Measurements from ENCODE around the gene RHOT1. TPM values are rescaled to one million over a fixed set of nuclear protein-coding genes. Genes with fewer than 3 reads are reported as not detected.

RHOT1 gene
- total RNA-seq, 1 donor, result 47.0 TPM

GRCh38 chr17:32156656-32157055 lies 14.4 kb downstream of the RHOT1 start:
- Histone ChIP-seq H3K36me3 (ENCODE audit: insufficient read depth, low read length) (peaks cover 6% of the 10 kb centered on the region), H3K4me2 (ENCODE audit: insufficient read depth, low read length) (no peak overlapping the region), H4K20me1 (ENCODE audit: insufficient read depth, low read length) (peaks cover 35% of the 10 kb centered on the region)

DNA sequence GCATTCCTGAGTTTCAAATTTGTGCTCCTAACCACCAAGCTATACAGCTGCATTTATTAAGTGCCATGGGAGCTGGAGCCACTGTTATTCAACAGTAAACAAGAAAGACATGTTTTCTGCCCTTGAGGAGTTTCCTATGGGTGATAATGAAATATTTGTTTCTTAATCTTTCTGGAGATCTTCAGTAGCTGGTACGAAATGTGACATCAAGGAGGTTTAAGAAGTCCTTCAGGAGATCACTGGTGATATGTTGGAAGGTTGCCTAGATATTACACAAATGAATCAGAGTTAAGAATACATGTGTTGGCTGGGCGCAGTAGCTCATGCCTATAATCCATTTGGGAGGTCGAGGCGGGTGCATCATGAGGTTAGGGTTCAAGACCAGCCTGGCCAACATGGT lies 14.9 kb downstream of the RHOT1 start:
- peaks cover 6% of the 10 kb centered on the region for H3K36me3 ChIP-seq (ENCODE audit: insufficient read depth, low read length)
- H3K4me3 ChIP-seq (ENCODE audit: insufficient read depth, low read length), result no peak overlapping the region
- TF ChIP-seq CTCF (IDR thresholded peaks at IDR 0.05; ENCODE audit: extremely low read depth, low read depth, low read length), result no peak
- H3K4me2 ChIP-seq (ENCODE audit: insufficient read depth, low read length), result no peak overlapping the region
- peak overlapping the region; percentile 27 for H3K27ac ChIP-seq (ENCODE audit: low read depth, low read length)
- H3K4me1 ChIP-seq (ENCODE audit: insufficient read depth, low read length), result peaks cover 37% of the 10 kb centered on the region
- no peak overlapping the region for H2AFZ ChIP-seq (ENCODE audit: low read length)
- peaks cover 32% of the 10 kb centered on the region for H4K20me1 ChIP-seq (ENCODE audit: insufficient read depth, low read length)
- H3K27me3 ChIP-seq (ENCODE audit: insufficient read depth, low read length), result no peaks in the 10 kb centered on the region
- H3K79me2 ChIP-seq (ENCODE audit: insufficient read depth, low read length), result peaks cover 51% of the 10 kb centered on the region
- no peaks in the 10 kb centered on the region for H3K9me3 ChIP-seq (ENCODE audit: low read depth, low read length)
- DNase-seq (ENCODE audit: insufficient read length, low spot score, missing footprints), result no peak

More at GRCh38 chr17:32156656-32157055, 14.4 kb downstream of the RHOT1 start:
- Histone ChIP-seq H3K9me3 (ENCODE audit: low read depth, low read length) (no peaks in the 10 kb centered on the region), H3K4me3 (ENCODE audit: insufficient read depth, low read length) (no peak overlapping the region), H3K27ac (ENCODE audit: low read depth, low read length) (peak overlapping the region; percentile 27), H2AFZ (ENCODE audit: low read length) (no peak overlapping the region), H3K4me1 (ENCODE audit: insufficient read depth, low read length) (peaks cover 31% of the 10 kb centered on the region), H3K27me3 (ENCODE audit: insufficient read depth, low read length) (no peaks in the 10 kb centered on the region), H3K79me2 (ENCODE audit: insufficient read depth, low read length) (peaks cover 56% of the 10 kb centered on the region)
- TF ChIP-seq CTCF (IDR thresholded peaks at IDR 0.05; ENCODE audit: extremely low read depth, low read depth, low read length), result no peak
- no peak for DNase-seq (ENCODE audit: insufficient read length, low spot score, missing footprints)

DNA sequence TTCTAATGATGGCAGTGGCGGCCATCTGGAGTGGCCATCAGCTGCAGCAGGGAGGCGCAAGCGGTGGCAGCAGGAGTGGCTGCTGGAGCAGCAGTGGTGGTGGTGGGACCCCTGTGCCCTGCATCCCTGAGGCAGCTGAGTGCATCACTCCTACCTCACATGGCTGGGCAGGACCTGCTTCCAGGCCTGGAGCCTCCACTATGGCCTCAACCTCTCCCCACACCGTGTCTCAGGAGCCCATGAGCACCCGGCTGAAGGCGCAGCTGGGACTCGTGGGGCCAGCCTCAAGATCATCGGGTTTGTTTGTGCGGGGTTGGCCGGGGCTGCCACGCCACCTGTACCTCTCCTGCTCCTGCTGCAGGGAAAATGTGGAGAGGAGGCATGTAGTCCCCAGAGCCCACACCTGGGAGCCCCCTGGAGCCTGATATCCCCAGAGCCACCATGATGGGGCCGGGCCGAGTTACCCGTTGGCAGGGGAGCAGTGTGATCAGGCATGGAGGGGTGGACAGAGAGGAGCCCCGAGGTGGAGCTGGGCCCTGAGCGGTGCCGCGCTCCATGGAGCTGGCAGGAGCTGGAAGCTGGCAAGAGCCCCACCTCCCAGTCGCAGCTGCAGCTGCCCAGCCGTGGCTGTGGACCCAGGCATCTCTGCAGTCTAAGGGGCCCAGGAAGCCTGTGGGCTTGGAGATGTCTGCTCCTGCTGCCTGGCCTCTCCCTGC lies 16.7 kb downstream of the RHOT1 start:
- no peaks in the 10 kb centered on the region for H3K36me3 ChIP-seq (ENCODE audit: insufficient read depth, low read length)
- no peaks in the 10 kb centered on the region for H3K27me3 ChIP-seq (ENCODE audit: insufficient read depth, low read length)
- H3K4me1 ChIP-seq (ENCODE audit: insufficient read depth, low read length), result peaks cover 44% of the 10 kb centered on the region
- H2AFZ ChIP-seq (ENCODE audit: low read length), result no peak overlapping the region
- TF ChIP-seq CTCF (IDR thresholded peaks at IDR 0.05; ENCODE audit: extremely low read depth, low read depth, low read length), result no peak
- no peaks in the 10 kb centered on the region for H3K9me3 ChIP-seq (ENCODE audit: low read depth, low read length)
- H3K4me3 ChIP-seq (ENCODE audit: insufficient read depth, low read length), result no peak overlapping the region
- H4K20me1 ChIP-seq (ENCODE audit: insufficient read depth, low read length), result peaks cover 32% of the 10 kb centered on the region
- H3K79me2 ChIP-seq (ENCODE audit: insufficient read depth, low read length), result peaks cover 41% of the 10 kb centered on the region
- H3K4me2 ChIP-seq (ENCODE audit: insufficient read depth, low read length), result no peak overlapping the region
- H3K27ac ChIP-seq (ENCODE audit: low read depth, low read length), result no peak overlapping the region
- DNase-seq (ENCODE audit: insufficient read length, low spot score, missing footprints), result peak; percentile 50

- peaks cover 40% of the 10 kb centered on the region for H3K79me2 ChIP-seq (ENCODE audit: insufficient read depth, low read length)
- no peak overlapping the region for H2AFZ ChIP-seq (ENCODE audit: low read length)
- peaks cover 44% of the 10 kb centered on the region for H3K4me1 ChIP-seq (ENCODE audit: insufficient read depth, low read length)
- no peak for DNase-seq (ENCODE audit: insufficient read length, low spot score, missing footprints)
- TF ChIP-seq CTCF (IDR thresholded peaks at IDR 0.05; ENCODE audit: extremely low read depth, low read depth, low read length), result no peak
- no peak overlapping the region for H3K4me2 ChIP-seq (ENCODE audit: insufficient read depth, low read length)
- peak overlapping the region; percentile 84 for H3K27ac ChIP-seq (ENCODE audit: low read depth, low read length)
- H3K27me3 ChIP-seq (ENCODE audit: insufficient read depth, low read length), result no peaks in the 10 kb centered on the region
- H3K4me3 ChIP-seq (ENCODE audit: insufficient read depth, low read length), result no peak overlapping the region
- no peaks in the 10 kb centered on the region for H3K36me3 ChIP-seq (ENCODE audit: insufficient read depth, low read length)
- no peaks in the 10 kb centered on the region for H3K9me3 ChIP-seq (ENCODE audit: low read depth, low read length)
- peaks cover 32% of the 10 kb centered on the region for H4K20me1 ChIP-seq (ENCODE audit: insufficient read depth, low read length)
Measured at GRCh38 chr17:32159586-32160438, 17.5 kb downstream of the RHOT1 start.

All from osteoblast (primary cell).